Endothelial cell of umbilical vein (primary cell): ENCODE measurements around the gene ZBTB25.

Source experiments
- EZH2 ChIP-seq: IDR thresholded peaks from 2 replicates; pipeline ENCODE4 v1.6.1; 2012; ENCODE audit warnings: borderline replicate concordance, low read depth, mild to moderate bottlenecking, moderate library complexity, low read length, inconsistent platforms; ENCODE audit not compliant: severe bottlenecking
- GATA2 ChIP-seq: IDR thresholded peaks from 2 replicates; pipeline ENCODE4 v1.7.0; 2011; ENCODE audit warnings: low read depth, mild to moderate bottlenecking, moderate library complexity, mixed read lengths, low read length; ENCODE audit not compliant: insufficient read length, insufficient read depth
- JUN ChIP-seq: IDR thresholded peaks from 2 replicates; pipeline ENCODE4 v1.6.1; 2011; ENCODE audit warnings: borderline replicate concordance, low read depth; ENCODE audit not compliant: insufficient read length, insufficient read depth
- MYC ChIP-seq: IDR thresholded peaks from one replicate; pipeline ENCODE4 v1.6.1; 2011; ENCODE audit warnings: mild to moderate bottlenecking, low read depth, low read length
- POLR2A ChIP-seq: IDR thresholded peaks from 2 replicates; pipeline ENCODE4 v1.6.1; 2012; ENCODE audit warnings: low read depth, mild to moderate bottlenecking, control low read depth, low read length
- POLR2AphosphoS5 ChIP-seq: IDR thresholded peaks from 2 replicates; pipeline ENCODE4 v1.6.1; 2012; ENCODE audit warnings: low read depth, mild to moderate bottlenecking, control low read depth, low read length, moderate library complexity; ENCODE audit not compliant: insufficient read depth
- TF ChIP-seq, protein P1 (sequence below), 2 donors: IDR thresholded peaks; 1 replicate in 1 of 2; 2 replicates in 1 of 2; pipeline ENCODE4 v1.5.1; 2011; ENCODE audit warnings: low read length in 2 of 2, mild to moderate bottlenecking in 2 of 2, moderate library complexity in 2 of 2, control low read depth in 1 of 2, inconsistent platforms in 1 of 2, low read depth in 1 of 2; ENCODE audit not compliant: insufficient read depth in 1 of 2; ENCODE audit errors: extremely low read depth in 1 of 2
- TF ChIP-seq, protein P2 (sequence below): IDR thresholded peaks from 2 replicates; pipeline ENCODE4 v1.6.1; 2011; ENCODE audit not compliant: insufficient read depth, insufficient read length

DNA sequence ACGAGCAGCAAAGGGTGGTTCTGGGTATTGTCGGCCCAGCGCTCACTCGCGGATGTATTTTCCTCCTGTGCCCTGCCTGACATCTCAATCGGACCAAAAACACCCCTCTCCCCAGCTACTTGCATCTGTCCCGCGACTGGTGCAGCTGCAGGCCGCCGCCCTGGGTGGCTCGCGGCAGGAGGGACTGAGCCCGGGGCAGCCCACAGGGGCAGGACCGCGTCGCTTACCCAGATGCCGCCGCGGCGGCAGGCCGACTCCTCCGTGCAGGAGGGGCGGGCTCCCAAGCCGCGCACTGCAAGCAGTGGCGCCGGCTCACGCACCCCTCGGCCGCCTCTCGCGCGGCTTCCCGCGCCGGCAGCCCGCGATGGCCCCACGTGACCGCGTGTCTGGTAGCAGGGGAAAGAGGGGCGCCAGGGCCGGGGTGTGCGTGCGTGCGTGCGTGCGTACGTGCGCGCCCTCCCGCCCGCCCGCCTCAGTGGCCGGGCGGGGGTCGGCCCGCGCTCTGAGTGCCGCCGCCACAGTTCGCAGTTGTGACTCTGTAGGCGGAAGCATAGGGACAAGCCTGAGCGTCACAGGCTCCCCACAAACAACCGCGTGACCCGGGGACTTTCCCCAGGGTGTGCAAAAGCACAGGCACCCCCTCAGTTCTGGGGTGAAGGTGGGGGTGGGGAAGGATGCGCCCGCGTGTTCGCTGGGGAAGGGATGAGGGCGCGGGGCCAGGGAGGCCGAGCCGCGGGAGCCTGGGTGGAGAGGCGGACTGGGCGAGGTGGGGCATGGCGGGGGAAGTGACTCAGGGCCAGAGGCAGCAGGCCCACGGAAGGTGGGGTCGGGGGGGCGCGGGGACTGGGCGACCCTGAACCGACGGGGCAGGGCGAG is at the start of gene ZBTB25:
- TF ChIP-seq, protein P1, sequence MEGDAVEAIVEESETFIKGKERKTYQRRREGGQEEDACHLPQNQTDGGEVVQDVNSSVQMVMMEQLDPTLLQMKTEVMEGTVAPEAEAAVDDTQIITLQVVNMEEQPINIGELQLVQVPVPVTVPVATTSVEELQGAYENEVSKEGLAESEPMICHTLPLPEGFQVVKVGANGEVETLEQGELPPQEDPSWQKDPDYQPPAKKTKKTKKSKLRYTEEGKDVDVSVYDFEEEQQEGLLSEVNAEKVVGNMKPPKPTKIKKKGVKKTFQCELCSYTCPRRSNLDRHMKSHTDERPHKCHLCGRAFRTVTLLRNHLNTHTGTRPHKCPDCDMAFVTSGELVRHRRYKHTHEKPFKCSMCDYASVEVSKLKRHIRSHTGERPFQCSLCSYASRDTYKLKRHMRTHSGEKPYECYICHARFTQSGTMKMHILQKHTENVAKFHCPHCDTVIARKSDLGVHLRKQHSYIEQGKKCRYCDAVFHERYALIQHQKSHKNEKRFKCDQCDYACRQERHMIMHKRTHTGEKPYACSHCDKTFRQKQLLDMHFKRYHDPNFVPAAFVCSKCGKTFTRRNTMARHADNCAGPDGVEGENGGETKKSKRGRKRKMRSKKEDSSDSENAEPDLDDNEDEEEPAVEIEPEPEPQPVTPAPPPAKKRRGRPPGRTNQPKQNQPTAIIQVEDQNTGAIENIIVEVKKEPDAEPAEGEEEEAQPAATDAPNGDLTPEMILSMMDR (IDR thresholded peaks at IDR 0.05; ENCODE audit: extremely low read depth in 1 of 2, insufficient read depth in 1 of 2, low read depth in 1 of 2, low read length in 2 of 2) = no peak
- TF ChIP-seq POLR2A (peak; percentile 84), EZH2 (no peak), POLR2AphosphoS5 (peak; percentile 89), GATA2 (no peak), MYC (no peak), JUN (no peak)
- TF ChIP-seq, protein P2, sequence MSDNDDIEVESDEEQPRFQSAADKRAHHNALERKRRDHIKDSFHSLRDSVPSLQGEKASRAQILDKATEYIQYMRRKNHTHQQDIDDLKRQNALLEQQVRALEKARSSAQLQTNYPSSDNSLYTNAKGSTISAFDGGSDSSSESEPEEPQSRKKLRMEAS = peak; percentile 82
